IPS-NIHi7 (cell line): ENCODE results near the gene GAB1.
A peak's percentile ranks its signal among the peaks of the same experiment; 100 is the strongest.
"Not testable (repeated sequence)": the region's sequence is repeated elsewhere in the genome, so short reads cannot be mapped to it uniquely, and the experiment has no call there.

Source experiments
- DNase-seq: peaks from one replicate; pipeline ENCODE4 v3.0.0; 2012; ENCODE audit warnings: mixed read lengths; ENCODE audit errors: extremely low spot score

Gene GAB1

DNA sequence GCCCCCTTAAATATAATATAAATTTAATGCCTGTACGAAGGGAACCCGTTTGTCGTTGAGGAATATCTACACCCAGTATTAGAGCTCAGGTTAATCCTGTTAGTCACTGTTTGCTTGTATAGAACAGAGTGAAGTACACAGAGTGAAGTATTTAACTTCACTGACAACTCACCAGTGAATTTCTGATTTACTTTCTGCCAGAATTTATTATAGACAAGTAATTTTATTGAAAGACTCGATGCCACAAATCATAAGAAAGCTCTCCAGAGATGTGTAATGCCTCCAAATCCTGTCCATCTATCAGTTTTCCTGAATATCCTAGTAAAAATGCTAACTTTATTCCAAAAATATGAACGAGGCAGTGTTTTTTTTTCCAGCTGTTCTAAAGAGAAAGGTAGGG, 1.6 kb downstream of the GAB1 start:
- DNase-seq = no peak

DNA sequence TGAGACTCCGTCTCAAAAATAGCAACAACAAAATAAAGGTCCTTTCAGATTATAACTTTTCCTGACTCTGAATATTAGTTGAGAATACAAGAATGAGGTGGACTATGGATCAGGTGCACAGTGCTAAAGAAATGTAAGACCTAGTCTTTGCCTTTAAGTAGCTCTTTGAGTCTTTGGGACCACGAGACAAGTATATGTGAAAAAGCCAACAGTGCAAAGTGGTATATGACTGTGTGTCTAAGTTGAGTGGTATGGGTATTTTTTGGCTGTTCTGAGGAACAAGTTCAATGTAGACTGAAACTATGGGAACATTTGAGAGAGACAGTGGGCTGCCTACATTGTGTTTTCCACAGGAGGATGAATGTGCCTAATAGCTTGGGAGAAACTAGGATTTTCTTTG, 2.8 kb downstream of the GAB1 start:
- no peak for DNase-seq

DNA sequence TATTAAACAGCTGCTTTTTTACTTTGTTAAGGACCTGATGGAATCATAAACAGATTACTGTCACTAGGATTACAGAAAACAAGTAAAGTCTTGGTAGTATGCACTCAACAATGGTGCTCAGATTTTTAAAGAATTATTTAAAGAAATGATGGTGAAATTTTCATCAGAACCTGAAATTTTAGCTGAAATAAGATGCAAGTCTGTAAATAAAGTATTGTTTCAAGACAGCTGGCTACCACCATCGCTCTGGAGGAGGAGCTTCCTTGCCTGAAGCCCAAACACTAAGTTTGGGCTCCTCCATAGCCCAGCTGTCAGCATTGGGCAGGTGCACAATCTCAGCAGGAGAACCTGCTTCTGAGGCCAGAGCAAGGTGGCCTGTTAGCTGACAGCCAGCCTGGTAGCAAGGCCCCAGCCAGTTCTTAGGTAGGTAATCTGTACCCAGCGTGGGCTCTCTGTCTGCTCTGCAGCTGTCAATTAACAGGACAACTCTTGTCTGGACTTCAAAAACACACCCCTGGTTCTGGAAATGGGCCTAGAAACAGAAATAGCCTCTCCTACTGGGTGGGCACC, 4.6 kb downstream of the GAB1 start:
- DNase-seq = no peak

DNA sequence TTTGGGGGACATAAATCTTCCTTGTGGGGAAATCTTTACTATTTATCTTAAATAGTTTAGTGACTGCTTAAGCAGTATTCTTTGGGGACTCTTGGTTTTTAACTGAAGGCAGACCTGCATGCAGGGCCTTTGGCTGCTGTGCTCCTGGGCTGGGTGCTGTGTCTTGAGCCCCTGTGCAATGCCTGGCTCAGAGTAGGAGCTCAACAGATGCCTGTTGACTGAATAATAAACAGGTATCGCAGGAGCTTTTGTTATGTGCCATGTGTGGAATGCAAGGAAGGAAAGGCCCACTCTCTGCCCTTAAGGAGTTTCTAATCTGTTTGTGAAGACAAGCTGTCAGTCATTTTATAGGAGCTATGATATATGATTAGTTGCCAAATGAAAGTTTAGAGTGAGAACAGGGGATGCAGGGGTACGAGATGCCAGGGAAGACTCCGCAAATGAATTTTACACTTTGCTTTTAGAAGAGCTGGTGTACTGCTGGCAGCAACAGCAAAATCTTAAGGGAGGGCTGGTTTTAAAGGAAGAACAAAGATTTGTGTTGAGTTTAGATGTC, 6.7 kb downstream of the GAB1 start:
- no peak for DNase-seq

DNA sequence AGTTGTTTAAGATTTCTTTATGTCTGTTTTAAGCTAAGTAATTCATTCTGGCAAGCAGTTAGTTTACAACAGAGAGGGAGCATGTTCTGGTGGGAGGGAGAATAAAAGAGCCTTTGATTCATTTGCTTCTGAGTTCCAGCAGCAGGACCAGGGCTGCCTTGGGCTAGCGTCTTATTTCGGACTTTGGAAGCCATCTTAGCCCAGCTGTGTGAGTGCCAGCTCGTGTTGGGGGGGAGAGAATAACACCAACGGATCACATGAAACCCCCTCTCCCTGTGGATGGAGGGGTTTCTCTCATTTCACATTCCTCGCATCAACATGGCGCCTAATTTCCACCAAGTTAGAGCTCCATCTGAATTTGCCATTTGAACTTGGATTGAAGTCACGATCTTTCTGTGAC, 7.4 kb downstream of the GAB1 start:
- no peak for DNase-seq

DNA sequence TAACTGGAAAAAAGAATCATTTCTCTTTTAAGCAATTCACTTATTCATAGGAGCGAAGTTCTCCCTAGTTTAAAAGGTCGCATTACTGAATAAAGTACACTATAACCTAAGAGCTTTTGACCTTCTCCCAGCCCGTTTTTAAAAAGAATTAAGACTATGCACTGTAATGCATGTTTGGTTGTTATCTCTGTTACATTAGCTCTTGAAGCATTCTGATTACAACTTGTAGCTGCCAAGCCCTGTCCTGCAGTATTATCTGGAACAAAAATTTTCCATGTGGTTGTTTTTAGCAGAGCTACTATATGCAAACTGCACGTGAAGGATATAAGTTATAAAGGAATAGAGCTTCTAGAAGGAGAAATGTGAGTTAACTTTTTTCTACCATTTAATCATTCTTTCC, 8.1 kb downstream of the GAB1 start:
- no peak for DNase-seq

DNA sequence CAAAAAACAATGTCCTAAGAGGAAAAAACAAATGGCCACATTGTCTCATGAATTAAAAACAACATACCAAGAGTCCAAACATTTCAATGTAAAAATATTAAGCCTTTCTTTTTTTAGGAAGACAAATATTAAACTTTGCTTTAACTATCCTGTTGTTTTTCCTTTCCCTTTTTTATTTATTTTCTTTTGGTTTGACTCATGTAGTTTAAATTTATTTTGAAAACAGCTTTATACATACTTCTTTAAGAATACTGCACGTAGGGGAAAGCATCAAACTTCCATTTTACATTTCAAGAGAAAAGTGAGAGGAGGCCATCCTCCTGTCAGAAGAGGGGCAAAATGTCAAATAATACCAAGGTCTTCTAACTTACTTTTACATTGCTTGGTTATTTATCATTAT, 8.7 kb downstream of the GAB1 start:
- DNase-seq = no peak

DNA sequence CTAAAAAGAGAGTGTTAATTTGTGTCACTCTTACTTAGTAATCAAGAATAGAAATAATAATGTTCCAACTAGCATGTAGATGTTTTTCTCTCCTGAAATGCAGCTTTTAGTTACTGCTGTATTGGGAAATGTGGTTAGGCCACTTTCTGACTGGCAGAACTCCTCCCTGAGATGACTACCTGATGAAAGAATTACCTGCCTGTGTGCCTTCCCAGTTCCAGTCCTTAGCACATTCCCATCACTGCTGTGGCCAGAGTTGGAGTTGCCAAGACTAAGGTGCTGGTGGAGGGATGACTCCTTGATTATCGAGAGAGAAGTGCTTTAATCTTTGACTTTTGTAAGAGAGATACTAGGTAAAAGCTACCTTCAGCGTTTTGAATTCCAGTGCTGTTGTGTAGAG, 9.5 kb downstream of the GAB1 start:
- DNase-seq = peak; percentile 30

DNA sequence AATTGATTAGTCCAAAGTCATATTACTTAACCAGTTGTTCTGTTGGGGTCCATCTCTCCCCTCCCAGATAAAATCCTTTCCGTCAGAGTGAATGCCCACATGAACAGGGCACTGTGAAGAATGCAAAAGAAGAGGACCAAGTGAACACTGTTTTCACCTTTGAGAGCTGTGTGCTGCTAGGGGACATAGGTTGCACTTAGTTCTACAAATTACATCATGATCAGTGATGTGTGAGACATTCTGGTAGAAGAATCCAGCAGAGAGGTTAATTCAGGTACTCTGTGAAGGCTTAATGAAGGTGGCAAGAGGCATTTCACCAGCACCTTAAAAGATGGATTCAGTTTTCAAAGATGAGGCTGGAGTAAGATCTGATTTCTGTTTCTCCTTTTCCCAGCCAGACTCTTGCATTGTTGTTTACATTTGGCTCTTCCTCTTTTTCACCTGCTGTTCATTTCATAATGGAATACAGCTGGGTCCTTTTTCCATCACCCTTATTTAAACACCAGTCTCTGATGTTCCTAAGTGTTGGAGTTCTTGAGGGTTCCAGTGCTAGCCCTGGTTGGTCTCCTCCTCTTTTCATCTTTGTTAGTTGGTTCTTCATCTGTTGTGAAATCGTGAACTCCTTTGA, 10.9 kb downstream of the GAB1 start:
- no peak for DNase-seq

DNA sequence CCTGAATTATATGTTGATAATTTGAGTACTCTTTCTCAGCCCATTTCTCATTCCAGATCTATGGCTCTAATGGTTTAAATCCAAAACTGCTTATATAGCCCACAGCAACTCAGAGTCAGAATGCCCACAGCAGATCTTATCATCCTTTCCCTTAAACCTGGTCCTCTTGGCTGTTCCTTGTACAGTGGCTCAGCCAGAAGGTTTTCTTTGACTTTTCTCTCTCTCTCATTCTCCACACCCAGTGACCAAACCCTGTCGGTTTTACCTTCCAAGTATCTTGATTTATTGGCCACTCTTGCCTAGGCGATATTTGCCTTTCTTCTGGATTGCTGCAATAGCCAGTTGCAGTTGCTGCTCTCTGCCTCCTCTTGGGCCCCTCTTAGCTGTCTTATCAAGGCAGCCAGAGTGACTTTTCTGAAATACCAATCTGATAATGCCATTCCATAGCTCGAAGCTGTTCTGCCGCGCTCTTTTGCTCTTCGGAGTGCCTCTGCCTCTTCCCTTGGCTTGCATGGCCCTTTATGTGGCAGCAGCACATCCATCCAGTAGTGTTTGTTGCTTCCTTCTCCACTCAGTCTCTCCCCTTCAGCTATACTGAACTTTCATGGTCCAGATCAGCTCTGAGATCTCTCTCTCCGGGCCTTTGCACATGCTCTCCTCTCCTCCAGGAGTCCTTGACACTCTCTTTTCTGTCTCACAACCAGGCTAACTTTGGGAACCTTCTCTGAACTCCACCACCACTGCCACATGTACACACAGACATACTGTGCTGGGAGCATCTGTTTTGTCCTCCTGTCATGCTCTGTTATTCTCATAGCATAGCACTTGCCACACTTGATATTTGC, 11.8 kb downstream of the GAB1 start:
- DNase-seq = no peak

DNA sequence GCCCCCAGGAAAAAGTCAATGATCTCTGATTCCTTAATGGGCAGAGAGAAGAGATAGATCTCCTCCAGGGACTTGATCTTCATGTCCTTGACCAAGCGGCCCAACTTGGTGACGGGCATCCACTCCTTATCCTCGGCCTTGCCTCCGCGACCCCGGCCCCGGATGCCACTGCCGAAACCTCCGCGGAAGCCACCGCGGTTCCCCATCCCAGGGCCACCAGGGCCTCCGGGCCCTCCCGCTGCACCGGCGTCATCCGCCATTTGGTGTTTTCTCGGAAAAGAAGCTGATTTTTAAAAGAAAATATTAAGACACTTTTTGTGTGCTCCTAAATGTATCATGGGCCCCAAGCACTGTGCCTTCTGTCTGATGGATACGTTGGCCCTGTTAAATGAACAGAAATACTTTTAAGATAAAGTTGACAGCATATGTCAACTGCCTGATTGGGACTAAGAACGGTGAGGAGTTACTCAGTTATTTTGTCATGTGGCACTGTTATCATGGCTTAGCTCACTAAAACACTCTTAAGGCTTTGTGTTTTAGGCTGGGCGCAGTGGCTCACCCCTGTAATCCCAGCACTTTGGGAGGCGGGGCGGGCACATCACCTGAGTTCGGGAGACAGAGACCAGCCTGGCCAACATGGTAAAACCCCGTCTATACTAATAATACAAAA, 13.3 kb downstream of the GAB1 start:
- not testable (repeated sequence) for DNase-seq

DNA sequence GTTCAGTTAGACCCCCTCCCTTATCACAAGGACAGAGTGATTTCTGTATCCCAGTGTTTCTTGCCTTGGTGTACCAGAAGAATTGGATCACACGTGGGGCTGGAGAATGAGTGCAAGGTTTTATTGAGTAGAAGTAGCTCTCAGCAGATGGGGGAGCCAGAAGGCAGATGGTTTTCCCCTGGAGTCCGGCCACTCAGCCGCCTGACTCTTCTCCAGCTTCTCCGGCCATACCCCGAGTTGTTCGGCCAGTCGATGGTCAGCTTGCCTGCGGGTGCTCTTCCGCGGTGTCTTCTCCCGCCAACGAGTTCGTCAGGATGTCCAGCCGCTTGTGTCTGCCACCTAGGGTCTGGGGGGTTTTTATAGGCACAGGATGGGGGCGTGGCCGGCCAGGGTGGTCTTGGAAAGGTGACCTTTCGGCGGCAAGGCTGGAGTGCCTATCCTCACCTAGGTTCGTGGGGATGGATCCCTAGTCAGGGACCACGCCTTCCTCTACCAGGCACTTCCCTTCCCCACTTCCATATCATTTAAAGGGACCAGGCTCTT, 14.5 kb downstream of the GAB1 start:
- DNase-seq = no peak

DNA sequence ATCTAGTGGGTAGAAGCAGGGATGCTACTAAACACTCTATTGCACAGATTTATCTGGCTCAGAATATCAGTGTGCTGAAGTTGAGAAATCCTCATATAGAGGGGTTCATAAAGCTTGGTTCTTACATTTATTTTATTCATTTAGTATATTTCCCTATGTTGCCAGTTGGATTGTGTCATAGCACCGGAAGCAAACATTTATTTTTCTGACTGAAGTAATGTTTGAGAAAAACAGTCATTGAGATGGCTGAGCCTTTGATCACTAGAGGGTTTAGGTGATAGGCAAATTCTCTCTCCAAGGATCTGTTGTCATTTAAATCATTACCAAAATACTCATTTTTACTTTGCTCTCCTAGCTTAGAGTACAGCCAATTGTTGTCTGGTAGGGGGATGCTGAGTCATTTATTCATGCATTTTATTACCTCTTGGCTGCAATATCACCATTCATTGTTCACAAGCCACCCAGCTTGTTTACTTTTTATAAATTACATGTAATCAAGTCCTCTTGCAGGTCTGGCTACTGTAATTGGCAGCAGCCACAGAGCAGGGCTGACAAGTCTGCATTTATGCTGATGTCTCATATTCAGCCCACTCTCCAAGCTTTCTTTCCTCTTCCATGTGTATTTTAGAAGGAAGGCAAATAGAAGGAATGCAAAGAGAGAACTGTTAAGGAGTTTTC, 15.2 kb downstream of the GAB1 start:
- no peak for DNase-seq

DNA sequence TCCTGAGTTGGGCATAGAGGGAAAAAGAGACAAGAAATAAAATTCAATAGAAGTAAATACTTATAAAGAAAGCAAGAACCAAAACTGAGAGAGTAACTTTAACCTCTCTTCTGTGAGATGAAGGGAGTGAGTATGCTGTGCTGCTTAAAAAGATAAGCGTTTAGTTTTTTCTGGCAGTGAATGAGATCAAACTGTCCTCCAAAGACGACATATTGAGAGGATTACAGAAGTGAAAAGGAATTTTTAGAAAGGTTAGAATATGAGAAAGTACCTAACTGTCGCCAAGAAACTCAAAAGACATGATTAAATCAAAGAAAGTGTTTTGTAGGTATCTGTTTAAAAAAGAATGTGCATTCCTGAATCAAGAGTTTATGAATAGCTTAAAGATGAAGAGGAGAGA, 16.0 kb downstream of the GAB1 start:
- no peak for DNase-seq

DNA sequence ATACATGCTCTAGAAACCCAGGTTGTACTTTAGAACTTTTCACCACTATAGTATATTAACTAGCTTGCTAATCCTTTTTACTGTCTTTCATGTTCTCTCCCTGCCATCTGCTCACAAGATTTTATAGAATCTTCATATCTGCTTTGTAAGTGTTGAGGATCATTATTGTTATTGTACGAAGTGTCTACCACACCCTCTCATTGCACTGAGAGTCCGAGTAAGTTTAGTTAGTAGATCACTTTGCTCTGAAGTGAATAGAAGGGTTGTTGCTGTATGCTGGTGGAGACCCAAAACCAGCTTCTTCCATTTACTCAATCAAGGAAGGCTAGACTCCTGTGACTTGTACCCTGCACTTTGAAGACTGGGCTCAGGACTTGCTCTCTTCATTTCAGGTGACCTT, 17.1 kb downstream of the GAB1 start:
- no peak for DNase-seq

DNA sequence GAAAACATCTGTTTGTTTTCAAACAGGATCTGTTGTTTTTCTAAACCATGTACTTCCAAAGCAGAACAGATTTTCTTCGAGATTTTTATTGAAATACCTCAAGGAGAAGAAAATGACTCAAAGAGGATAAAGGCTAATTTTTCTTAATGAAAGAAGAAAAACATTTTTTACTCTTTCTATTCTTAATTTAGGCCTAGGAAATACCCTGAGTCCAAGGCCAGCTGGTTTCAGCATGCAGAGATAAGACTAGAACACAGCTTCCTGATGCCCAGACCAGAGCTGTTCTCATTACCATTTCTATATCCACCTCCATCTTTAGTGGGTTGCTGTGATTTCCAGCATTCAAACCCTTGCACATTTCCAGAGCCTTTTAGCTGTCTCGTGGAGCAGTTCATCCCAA, 18.3 kb downstream of the GAB1 start:
- no peak for DNase-seq

DNA sequence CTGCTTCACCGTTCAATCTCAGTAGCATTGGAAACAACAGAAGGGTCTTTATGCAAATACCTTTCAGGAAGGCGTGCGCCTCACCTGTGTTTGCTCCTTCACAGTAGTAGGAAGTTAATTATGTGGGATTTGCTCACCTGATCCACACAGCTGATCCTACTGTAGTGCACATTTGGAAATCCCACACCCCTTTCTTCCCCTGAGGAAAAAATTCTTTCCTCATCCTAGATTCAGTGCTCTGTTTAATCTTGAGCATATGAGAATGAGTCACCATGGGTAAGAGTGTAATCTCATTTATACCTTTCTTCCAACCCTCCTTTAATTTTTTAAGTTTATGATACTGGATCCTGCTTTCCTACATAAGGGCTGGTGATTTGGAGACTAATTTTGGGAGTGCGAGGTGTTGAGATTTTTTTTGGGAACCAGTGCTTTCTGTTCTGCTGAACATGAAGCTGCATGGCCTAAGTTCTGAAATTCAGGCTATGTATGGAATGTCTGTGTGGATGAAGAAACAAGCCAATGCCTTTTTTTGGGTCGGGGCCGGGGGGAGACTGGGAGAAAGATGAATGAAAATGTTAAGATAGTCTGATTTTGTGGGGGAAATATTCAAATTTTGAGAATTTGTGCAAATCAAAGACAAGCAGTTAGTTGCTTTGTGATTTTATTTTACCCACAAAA, 19.0 kb downstream of the GAB1 start:
- DNase-seq = no peak

DNA sequence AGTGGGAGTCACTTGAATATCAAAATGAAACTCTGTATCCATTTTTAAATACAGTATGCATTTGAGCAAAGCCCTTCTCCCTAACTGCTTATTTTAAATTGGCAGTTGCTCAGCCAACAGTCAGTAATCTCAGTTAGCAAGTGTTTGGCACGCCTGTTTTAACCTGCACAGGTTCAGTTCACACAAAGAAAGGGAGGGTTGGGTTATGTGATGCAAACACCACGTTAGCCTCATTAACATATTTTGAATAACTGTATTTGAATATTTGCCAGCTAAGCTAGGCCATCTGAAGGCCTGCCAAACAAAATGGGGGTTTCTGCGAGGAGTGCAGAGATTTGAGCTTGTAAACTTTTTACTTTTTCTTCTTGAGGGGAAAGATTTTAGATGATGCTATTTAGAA, 19.8 kb downstream of the GAB1 start:
- DNase-seq = no peak

DNA sequence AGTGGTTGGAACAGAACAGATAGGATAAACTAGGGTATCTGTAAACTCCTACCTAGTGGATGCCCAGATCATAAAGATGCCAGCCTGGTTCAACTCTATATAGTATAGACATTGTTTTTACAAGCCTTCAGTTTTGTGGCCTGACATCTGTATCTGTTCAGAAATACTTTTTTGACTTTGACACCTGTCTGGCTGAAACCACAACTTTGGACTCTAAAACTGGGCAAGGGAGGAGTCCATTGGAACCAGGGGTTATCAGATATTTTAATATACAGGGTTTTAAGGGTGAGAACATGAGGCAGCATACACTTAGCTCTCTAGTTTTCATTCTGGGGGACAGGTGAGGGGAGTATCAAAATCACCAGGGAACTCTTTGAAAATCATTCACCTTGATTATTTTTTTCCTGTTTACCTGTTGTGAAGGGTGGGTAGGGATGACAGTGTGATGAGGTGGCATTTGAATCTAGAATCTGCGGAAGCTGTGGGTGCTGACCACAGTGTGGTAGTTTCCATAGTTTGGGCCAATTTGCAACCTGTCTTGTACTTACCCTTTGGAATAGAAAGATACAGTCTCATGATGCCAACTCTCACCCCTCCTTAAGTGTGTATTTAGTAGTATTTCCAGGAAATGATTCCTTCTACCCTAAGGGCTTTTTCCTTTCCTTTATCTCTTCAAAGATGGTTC, 20.6 kb downstream of the GAB1 start:
- no peak for DNase-seq

DNA sequence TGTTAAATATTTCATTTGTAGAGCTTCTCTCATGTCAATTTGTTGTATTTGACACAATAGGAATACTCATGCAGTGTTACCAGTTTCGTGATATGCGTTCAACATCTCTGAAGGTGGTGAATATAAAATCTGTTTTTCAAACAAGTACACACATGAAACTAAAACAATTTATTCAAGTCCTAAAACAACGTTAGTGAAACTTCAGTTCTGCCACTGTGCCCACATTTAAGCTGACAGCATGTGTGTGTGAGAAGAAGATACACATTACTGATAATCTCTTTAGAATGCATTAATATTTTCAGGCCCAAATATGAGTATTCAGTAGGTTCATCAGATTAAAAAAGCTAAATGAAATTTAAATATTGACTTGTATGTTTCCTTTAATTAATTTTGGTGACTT, 21.7 kb downstream of the GAB1 start:
- no peak for DNase-seq
